PC-3 (cell line): ENCODE data around the gene PCSK5. TPM values are rescaled to one million over a fixed set of nuclear protein-coding genes. Genes with fewer than 3 reads are reported as not detected.

Experiments
- ATAC-seq: fragments of 200-7000 bp; cut with Tn5 transposase; 2 replicates; pipeline ENCODE4 v1.9.1; 2020; ENCODE audit warnings: mild to moderate bottlenecking, moderate library complexity
- BruUV-seq: library from RNA; stranded (reverse); fragments of 400-500 nt; replicated peaks from 2 replicates; lab custom pipeline; 2021; lab: Mats Ljungman, UMichigan
- CTCF ChIA-PET: fragments of 300-600 bp; sonication (Branson Sonifier 250); formaldehyde crosslinking; loops from one replicate; lab custom pipeline; 2022; ENCODE audit warnings: antibody characterized with exemption; lab: Charles Lee
- POLR2A ChIA-PET: fragments of 300-600 bp; sonication (Branson Sonifier 250); formaldehyde crosslinking; loops from one replicate; lab custom pipeline; 2022; ENCODE audit warnings: antibody characterized with exemption; ENCODE audit not compliant: unreplicated experiment; lab: Charles Lee
- DNase-seq: peaks from one replicate; pipeline ENCODE4 v3.0.0-alpha.2; 2015
- H2AFZ ChIP-seq: fragments of 300-600 bp; sonication (generic); 2 replicates; pipeline ENCODE4 v1.6.0; 2016; ENCODE audit warnings: antibody characterized with exemption, low read length
- H3F3A ChIP-seq: fragments of 300-600 bp; sonication (generic); one replicate; pipeline ENCODE4 v1.6.0; 2017; ENCODE audit warnings: antibody characterized with exemption, low read length, control low read depth, mild to moderate bottlenecking; ENCODE audit not compliant: unreplicated experiment
- H3K27ac ChIP-seq: fragments of 300-600 bp; sonication (generic); 2 replicates; pipeline ENCODE4 v1.5.1; 2016; ENCODE audit warnings: mild to moderate bottlenecking, low read length
- H3K27me3 ChIP-seq: fragments of 300-600 bp; sonication (generic); 2 replicates; pipeline ENCODE4 v1.6.1; 2016; ENCODE audit warnings: low read length, mixed read lengths
- H3K36me3 ChIP-seq: fragments of 300-600 bp; sonication (generic); 2 replicates; pipeline ENCODE4 v1.6.1; 2016; ENCODE audit warnings: low read depth, mixed run types, low read length, mixed read lengths
- H3K4me1 ChIP-seq: fragments of 300-600 bp; sonication (generic); 2 replicates; pipeline ENCODE4 v1.5.1; 2016; ENCODE audit warnings: low read length; ENCODE audit not compliant: insufficient read depth
- H3K4me2 ChIP-seq: fragments of 300-600 bp; sonication (generic); 2 replicates; pipeline ENCODE4 v1.6.0; 2016; ENCODE audit warnings: low read length
- H3K4me3 ChIP-seq: fragments of 300-600 bp; sonication (generic); 2 replicates; pipeline ENCODE4 v1.5.1; 2016; ENCODE audit warnings: mild to moderate bottlenecking, low read length, mixed read lengths
- H3K79me2 ChIP-seq: fragments of 300-600 bp; sonication (generic); 2 replicates; pipeline ENCODE4 v1.6.1; 2017; ENCODE audit warnings: low read length, mixed read lengths
- H3K9ac ChIP-seq: fragments of 300-600 bp; sonication (generic); 2 replicates; pipeline ENCODE4 v1.6.0; 2016; ENCODE audit warnings: mild to moderate bottlenecking, low read length
- H3K9me2 ChIP-seq: fragments of 300-600 bp; sonication (generic); replicated peaks from 2 replicates; pipeline ENCODE4 v1.6.1; 2016; ENCODE audit warnings: mixed run types, low read length, mixed read lengths
- H3K9me3 ChIP-seq: fragments of 300-600 bp; sonication (generic); 2 replicates; pipeline ENCODE4 v1.6.1; 2016; ENCODE audit warnings: low read length, mixed read lengths
- H4K20me1 ChIP-seq: fragments of 300-600 bp; sonication (generic); 2 replicates; pipeline ENCODE4 v1.6.1; 2016; ENCODE audit warnings: low read length, mixed read lengths
- EZH2 ChIP-seq: fragments of 300-600 bp; sonication (generic); IDR thresholded peaks from one replicate; pipeline ENCODE4 v1.6.1; 2017; ENCODE audit warnings: antibody characterized with exemption, mild to moderate bottlenecking, low read length; ENCODE audit not compliant: unreplicated experiment
- EZH2phosphoT487 ChIP-seq: fragments of 300-600 bp; sonication (generic); IDR thresholded peaks from 2 replicates; pipeline ENCODE4 v1.6.1; 2018; ENCODE audit warnings: mild to moderate bottlenecking, antibody characterized with exemption, low read length, borderline replicate concordance
- intact Hi-C: fragments of 100-400 bp; cut with micrococcal nuclease; formaldehyde crosslinking; loops from 2 replicates; pipeline ENCODE4 v1.9.0; 2023
- total RNA-seq: library from RNA; depleted of rRNA; stranded (reverse); fragments of >200 nt; gene quantifications from 2 replicates; pipeline ENCODE4 v1.2.3, GENCODE V29; 2014
- TF ChIP-seq, protein P1 (sequence below): fragments of 300-600 bp; sonication (generic); conservative IDR thresholded peaks from 2 replicates; pipeline ENCODE4 v1.5.1; 2017; ENCODE audit warnings: antibody characterized with exemption, low read depth, mild to moderate bottlenecking, low read length

PCSK5 gene
- total RNA-seq, 1 experiment from 2014 or later, result not detected

DNA sequence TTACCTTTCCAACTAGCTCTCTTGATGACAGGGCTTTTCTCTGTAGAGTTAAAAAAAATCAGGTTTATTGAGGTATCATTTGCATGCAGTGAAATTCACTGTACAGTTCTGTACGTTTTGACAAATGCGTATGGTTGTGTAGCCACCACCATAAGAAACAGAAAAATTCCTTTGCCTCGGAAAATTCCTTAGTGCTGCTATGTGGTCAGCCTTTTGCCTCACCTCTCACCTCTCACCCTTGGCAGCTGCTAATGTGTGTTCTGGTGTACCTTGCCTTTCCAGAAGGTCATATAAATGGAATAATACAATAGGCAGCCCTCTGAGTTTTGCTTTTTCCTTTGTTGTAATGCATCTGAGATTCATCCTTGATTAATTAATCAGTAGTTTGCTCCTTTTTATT lies 28.4 kb downstream of the PCSK5 start:
- ATAC-seq, result no peak
- ChIA-PET CTCF (no interaction called here), POLR2A (no interaction called here)
- intact Hi-C loops, result no loop called here
- no peaks in the 10 kb centered on the region for H3F3A ChIP-seq
- no peak overlapping the region for H3K4me3 ChIP-seq
- no peaks in the 10 kb centered on the region for H3K9me2 ChIP-seq
- no peaks in the 10 kb centered on the region for H3K79me2 ChIP-seq
- H4K20me1 ChIP-seq, result no peaks in the 10 kb centered on the region
- no peak for DNase-seq
- H3K4me1 ChIP-seq, result no peaks in the 10 kb centered on the region
- H3K4me2 ChIP-seq, result no peak overlapping the region
- TF ChIP-seq EZH2phosphoT487, result no peak
- TF ChIP-seq, protein P1, sequence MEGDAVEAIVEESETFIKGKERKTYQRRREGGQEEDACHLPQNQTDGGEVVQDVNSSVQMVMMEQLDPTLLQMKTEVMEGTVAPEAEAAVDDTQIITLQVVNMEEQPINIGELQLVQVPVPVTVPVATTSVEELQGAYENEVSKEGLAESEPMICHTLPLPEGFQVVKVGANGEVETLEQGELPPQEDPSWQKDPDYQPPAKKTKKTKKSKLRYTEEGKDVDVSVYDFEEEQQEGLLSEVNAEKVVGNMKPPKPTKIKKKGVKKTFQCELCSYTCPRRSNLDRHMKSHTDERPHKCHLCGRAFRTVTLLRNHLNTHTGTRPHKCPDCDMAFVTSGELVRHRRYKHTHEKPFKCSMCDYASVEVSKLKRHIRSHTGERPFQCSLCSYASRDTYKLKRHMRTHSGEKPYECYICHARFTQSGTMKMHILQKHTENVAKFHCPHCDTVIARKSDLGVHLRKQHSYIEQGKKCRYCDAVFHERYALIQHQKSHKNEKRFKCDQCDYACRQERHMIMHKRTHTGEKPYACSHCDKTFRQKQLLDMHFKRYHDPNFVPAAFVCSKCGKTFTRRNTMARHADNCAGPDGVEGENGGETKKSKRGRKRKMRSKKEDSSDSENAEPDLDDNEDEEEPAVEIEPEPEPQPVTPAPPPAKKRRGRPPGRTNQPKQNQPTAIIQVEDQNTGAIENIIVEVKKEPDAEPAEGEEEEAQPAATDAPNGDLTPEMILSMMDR, result no peak
- no peak for TF ChIP-seq EZH2
- no peak overlapping the region for H3K27ac ChIP-seq
- no peaks in the 10 kb centered on the region for H3K9me3 ChIP-seq
- no TSS peak for BruUV-seq
- no peaks in the 10 kb centered on the region for H3K27me3 ChIP-seq
- H3K36me3 ChIP-seq, result no peaks in the 10 kb centered on the region
- H3K9ac ChIP-seq, result no peak overlapping the region
- H2AFZ ChIP-seq, result no peak overlapping the region

DNA sequence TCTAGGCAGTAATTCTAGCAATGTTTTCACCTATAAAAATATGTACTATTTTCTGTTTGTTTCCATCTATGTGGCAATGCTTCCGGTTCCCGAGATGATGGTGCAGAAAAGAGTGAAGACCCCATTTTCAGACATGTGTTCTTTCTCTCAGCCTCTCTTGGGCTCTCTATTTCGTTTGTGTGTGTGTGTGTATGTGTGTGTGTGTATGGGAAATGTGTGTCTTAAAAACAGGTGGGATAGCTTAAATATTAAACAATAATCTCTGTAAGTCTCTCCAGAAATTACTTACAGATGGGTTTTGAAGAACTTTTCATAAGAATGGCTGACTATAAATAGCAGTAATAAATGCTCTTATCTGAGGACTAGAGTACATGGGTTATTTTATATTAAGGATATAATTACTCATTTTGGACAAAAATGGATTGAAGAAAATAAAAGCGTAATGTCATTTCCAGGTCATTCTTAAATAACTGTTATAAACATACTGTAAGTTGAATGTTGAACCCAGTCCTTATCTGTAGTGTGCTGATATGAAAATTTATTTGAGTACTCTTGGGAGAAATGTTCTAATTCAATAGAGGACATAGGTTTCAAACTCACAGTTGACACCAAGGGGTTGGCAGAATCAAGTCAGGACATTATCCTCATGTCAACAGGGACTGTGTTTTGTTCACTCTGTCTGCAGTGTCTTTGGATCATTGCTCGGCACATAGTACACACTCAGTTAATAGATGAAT lies 31.1 kb downstream of the PCSK5 start:
- Histone ChIP-seq H3K27ac (no peak overlapping the region), H3K4me1 (no peaks in the 10 kb centered on the region), H2AFZ (no peak overlapping the region), H4K20me1 (no peaks in the 10 kb centered on the region), H3F3A (no peaks in the 10 kb centered on the region), H3K36me3 (no peaks in the 10 kb centered on the region), H3K27me3 (no peaks in the 10 kb centered on the region), H3K9me3 (no peaks in the 10 kb centered on the region), H3K4me2 (no peak overlapping the region), H3K9me2 (no peaks in the 10 kb centered on the region), H3K4me3 (no peak overlapping the region), H3K79me2 (no peaks in the 10 kb centered on the region), H3K9ac (no peak overlapping the region)
- CTCF ChIA-PET, result no interaction called here
- intact Hi-C loops, result no loop called here
- no peak for ATAC-seq
- no peak for TF ChIP-seq EZH2phosphoT487
- TF ChIP-seq EZH2, result no peak
- TF ChIP-seq, protein P1, result no peak
- POLR2A ChIA-PET, result no interaction called here
- no TSS peak for BruUV-seq
- DNase-seq, result no peak

DNA sequence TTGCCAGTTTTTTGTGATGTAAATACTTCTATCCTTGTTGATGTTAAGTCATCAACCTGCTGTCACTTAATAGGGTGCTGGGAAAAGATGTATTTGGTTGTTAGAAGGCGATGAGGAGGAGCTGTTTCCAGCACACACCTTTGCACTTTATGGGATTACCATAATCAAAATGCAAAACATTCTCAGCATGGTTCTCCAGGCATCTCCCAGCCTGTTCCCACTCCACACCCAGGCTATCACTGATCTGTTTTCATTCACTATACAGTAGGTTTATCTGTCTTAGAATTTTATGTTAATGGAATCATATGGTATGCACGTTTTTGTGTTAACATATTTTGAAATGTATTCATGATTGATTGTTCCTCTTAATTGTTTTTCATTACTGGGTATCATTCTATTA lies 35.9 kb downstream of the PCSK5 start:
- no peak overlapping the region for H2AFZ ChIP-seq
- no peaks in the 10 kb centered on the region for H3K9me3 ChIP-seq
- ATAC-seq (no peak), DNase-seq (no peak)
- H3K36me3 ChIP-seq, result no peaks in the 10 kb centered on the region
- no TSS peak for BruUV-seq
- TF ChIP-seq EZH2phosphoT487, result no peak
- TF ChIP-seq, protein P1, result no peak
- no peak for TF ChIP-seq EZH2
- no peaks in the 10 kb centered on the region for H3K27me3 ChIP-seq
- no peak overlapping the region for H3K4me3 ChIP-seq
- POLR2A ChIA-PET, result no interaction called here
- H4K20me1 ChIP-seq, result no peaks in the 10 kb centered on the region
- H3K9me2 ChIP-seq, result no peaks in the 10 kb centered on the region
- H3K4me2 ChIP-seq, result no peak overlapping the region
- H3F3A ChIP-seq, result no peaks in the 10 kb centered on the region
- H3K79me2 ChIP-seq, result no peaks in the 10 kb centered on the region
- no peak overlapping the region for H3K27ac ChIP-seq
- H3K9ac ChIP-seq, result no peak overlapping the region
- CTCF ChIA-PET, result no interaction called here
- no peaks in the 10 kb centered on the region for H3K4me1 ChIP-seq
- intact Hi-C loops, result no loop called here
